Keratinocyte (primary cell): ENCODE data around the gene RASGEF1C.

Experiments used
- CTCF ChIP-seq, 3 experiments: IDR thresholded peaks in 1 of 3; conservative IDR thresholded peaks in 1 of 3; optimal IDR thresholded peaks in 1 of 3; 2 replicates in 2 of 3; 3 replicates in 1 of 3; pipeline versions ENCODE3 to v1.5.1; 2011; ENCODE audit warnings: low read length in 3 of 3, mild to moderate bottlenecking in 3 of 3, moderate library complexity in 2 of 3, control low read depth in 1 of 3, inconsistent platforms in 1 of 3; ENCODE audit not compliant: insufficient read depth in 2 of 3; ENCODE audit errors: extremely low read depth in 1 of 3
- EZH2 ChIP-seq: IDR thresholded peaks from one replicate; pipeline ENCODE4 v1.6.1; 2012; ENCODE audit warnings: inconsistent platforms, mild to moderate bottlenecking, low read length, moderate library complexity

GRCh38 chr5:180082633-180083420 is 126.2 kb downstream of the RASGEF1C start:
- no peak for TF ChIP-seq EZH2
- no peak for TF ChIP-seq CTCF (optimal IDR thresholded peaks at IDR 0.05 in 1 of 3, IDR thresholded peaks at IDR 0.05 in 1 of 3, conservative IDR thresholded peaks at IDR 0.05 in 1 of 3; ENCODE audit: extremely low read depth in 1 of 3, insufficient read depth in 2 of 3, low read length in 3 of 3)
